ENCODE results near the gene ATP9A. TPM values are rescaled to one million over a fixed set of nuclear protein-coding genes. Genes with fewer than 3 reads are reported as not detected.
A peak's percentile ranks its signal among the peaks of the same experiment; 100 is the strongest.

ATP9A gene
- total RNA-seq, 1 donor from 2014 or later = 35.8 TPM

DNA sequence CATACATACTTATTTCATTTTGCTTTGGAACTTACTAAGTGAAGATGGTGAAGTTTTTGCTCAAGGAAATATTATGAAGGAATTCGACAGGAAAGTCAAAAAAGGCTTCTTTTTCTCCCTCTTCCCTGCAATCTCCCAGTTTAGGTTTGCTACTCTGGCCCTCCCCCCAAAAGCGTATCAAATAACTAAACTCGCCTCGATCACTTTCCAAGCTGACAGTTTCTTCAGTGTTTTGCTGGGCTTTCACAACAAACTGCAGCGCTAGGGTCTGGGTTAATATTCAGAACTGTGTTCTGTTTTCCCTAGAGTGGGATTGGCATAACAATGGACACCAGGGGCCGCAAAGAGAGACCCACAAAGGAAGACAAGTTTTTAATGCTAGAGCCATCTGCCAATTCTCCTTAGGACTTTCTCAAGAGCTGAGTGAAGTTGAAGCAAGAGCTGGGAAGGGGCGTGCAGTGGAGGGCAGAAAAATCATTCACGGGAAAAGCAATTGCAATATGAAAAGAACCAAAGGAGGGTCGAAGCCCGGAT is 57.8 kb downstream of the ATP9A start:
- intact Hi-C loops (cut with DNase I) = no loop called here
- H3K4me1 ChIP-seq = no peaks in the 10 kb centered on the region
- H3K9me3 ChIP-seq = no peaks in the 10 kb centered on the region
- no peaks in the 10 kb centered on the region for H3K27me3 ChIP-seq
- no peaks in the 10 kb centered on the region for H3K36me3 ChIP-seq
- TF ChIP-seq CTCF (IDR thresholded peaks at IDR 0.05) = no peak
- TF ChIP-seq POLR2A (IDR thresholded peaks at IDR 0.05) = no peak
- no peak for TF ChIP-seq POLR2AphosphoS5 (IDR thresholded peaks at IDR 0.05; ENCODE audit: insufficient read depth in 1 of 2, low read depth in 1 of 2)
- no peak overlapping the region for H3K27ac ChIP-seq
- DNase-seq (ENCODE audit: extremely low spot score in 2 of 2) = no peak
- H3K4me3 ChIP-seq = no peak overlapping the region

- no peaks in the 10 kb centered on the region for H3K27me3 ChIP-seq
- no peaks in the 10 kb centered on the region for H3K4me1 ChIP-seq
- H3K4me3 ChIP-seq = no peak overlapping the region
- H3K27ac ChIP-seq = no peak overlapping the region
- no peaks in the 10 kb centered on the region for H3K36me3 ChIP-seq
- intact Hi-C loops (cut with DNase I) = no loop called here
- no peaks in the 10 kb centered on the region for H3K9me3 ChIP-seq
- DNase-seq (ENCODE audit: extremely low spot score in 2 of 2) = no peak
- no peak for TF ChIP-seq CTCF (IDR thresholded peaks at IDR 0.05)
- TF ChIP-seq POLR2AphosphoS5 (IDR thresholded peaks at IDR 0.05; ENCODE audit: insufficient read depth in 1 of 2, low read depth in 1 of 2) = no peak
- TF ChIP-seq POLR2A (IDR thresholded peaks at IDR 0.05) = no peak
Measured at GRCh38 chr20:51705400-51705799, 62.8 kb downstream of the ATP9A start.

GRCh38 chr20:51703400-51704287 is 64.5 kb downstream of the ATP9A start:
- H3K27me3 ChIP-seq = no peaks in the 10 kb centered on the region
- no peaks in the 10 kb centered on the region for H3K4me1 ChIP-seq
- no peak for TF ChIP-seq POLR2AphosphoS5 (IDR thresholded peaks at IDR 0.05; ENCODE audit: insufficient read depth in 1 of 2, low read depth in 1 of 2)
- no peak for TF ChIP-seq POLR2A (IDR thresholded peaks at IDR 0.05)
- no peak for TF ChIP-seq CTCF (IDR thresholded peaks at IDR 0.05)
- no peak overlapping the region for H3K4me3 ChIP-seq
- H3K36me3 ChIP-seq = no peaks in the 10 kb centered on the region
- no peaks in the 10 kb centered on the region for H3K9me3 ChIP-seq
- H3K27ac ChIP-seq = no peak overlapping the region
- intact Hi-C loops (cut with DNase I) = no loop called here
- no peak for DNase-seq (ENCODE audit: extremely low spot score in 2 of 2)

- TF ChIP-seq POLR2AphosphoS5 (IDR thresholded peaks at IDR 0.05; ENCODE audit: insufficient read depth in 1 of 2, low read depth in 1 of 2) (no peak), CTCF (IDR thresholded peaks at IDR 0.05) (no peak), POLR2A (IDR thresholded peaks at IDR 0.05) (no peak)
- H3K27ac ChIP-seq = no peak overlapping the region
- DNase-seq (ENCODE audit: extremely low spot score in 2 of 2) = no peak
- H3K9me3 ChIP-seq = no peaks in the 10 kb centered on the region
- no peaks in the 10 kb centered on the region for H3K36me3 ChIP-seq
- no peak overlapping the region for H3K4me3 ChIP-seq
- no peaks in the 10 kb centered on the region for H3K27me3 ChIP-seq
- intact Hi-C loops (cut with DNase I) = no loop called here
- no peaks in the 10 kb centered on the region for H3K4me1 ChIP-seq
Measured at GRCh38 chr20:51702556-51702955, 65.6 kb downstream of the ATP9A start.

GRCh38 chr20:51700809-51701285 is 67.3 kb downstream of the ATP9A start:
- no peak overlapping the region for H3K4me3 ChIP-seq
- intact Hi-C loops (cut with DNase I) = no loop called here
- no peaks in the 10 kb centered on the region for H3K27me3 ChIP-seq
- H3K27ac ChIP-seq = no peak overlapping the region
- peaks cover 8% of the 10 kb centered on the region for H3K4me1 ChIP-seq
- H3K9me3 ChIP-seq = no peaks in the 10 kb centered on the region
- no peak for DNase-seq (ENCODE audit: extremely low spot score in 2 of 2)
- no peaks in the 10 kb centered on the region for H3K36me3 ChIP-seq
- peak; percentile 30 to 34 (median 31) for TF ChIP-seq CTCF (IDR thresholded peaks at IDR 0.05)
- no peak for TF ChIP-seq POLR2A (IDR thresholded peaks at IDR 0.05)
